ENCODE results near the gene TNIP2.

DNA sequence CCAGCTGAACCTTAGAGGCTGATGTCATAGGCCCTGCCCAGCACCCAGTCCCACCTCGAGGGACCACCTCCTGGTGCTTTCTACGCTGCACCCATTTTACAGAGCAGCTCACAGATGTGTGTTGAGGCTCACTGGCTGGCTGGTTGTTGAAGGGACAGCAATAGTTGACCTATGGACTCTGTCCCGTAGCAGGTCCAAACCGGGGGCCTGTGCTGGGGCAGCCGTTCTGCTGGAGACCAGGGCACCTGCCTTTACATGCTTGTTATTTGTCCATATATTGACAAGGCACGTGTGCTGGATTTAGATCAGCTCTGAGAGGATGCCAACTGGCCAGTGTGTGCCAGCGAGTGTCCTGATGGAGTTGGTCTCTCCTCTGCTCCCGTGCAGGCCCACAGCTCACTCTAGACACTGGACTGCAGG, 58.1 kb downstream of the TNIP2 start:
- TF ChIP-seq, protein P1, sequence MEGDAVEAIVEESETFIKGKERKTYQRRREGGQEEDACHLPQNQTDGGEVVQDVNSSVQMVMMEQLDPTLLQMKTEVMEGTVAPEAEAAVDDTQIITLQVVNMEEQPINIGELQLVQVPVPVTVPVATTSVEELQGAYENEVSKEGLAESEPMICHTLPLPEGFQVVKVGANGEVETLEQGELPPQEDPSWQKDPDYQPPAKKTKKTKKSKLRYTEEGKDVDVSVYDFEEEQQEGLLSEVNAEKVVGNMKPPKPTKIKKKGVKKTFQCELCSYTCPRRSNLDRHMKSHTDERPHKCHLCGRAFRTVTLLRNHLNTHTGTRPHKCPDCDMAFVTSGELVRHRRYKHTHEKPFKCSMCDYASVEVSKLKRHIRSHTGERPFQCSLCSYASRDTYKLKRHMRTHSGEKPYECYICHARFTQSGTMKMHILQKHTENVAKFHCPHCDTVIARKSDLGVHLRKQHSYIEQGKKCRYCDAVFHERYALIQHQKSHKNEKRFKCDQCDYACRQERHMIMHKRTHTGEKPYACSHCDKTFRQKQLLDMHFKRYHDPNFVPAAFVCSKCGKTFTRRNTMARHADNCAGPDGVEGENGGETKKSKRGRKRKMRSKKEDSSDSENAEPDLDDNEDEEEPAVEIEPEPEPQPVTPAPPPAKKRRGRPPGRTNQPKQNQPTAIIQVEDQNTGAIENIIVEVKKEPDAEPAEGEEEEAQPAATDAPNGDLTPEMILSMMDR (IDR thresholded peaks at IDR 0.05) = no peak
- TF ChIP-seq POLR2A (IDR thresholded peaks at IDR 0.05) = no peak

Measured in uterus (tissue), 2 donors.